ENCODE measurements around the gene AP1AR. TPM values are rescaled to one million over a fixed set of nuclear protein-coding genes. Genes with fewer than 3 reads are reported as not detected.

Gene AP1AR
- total RNA-seq, 1 experiment from 2014 or later, result 22.4 TPM

DNA sequence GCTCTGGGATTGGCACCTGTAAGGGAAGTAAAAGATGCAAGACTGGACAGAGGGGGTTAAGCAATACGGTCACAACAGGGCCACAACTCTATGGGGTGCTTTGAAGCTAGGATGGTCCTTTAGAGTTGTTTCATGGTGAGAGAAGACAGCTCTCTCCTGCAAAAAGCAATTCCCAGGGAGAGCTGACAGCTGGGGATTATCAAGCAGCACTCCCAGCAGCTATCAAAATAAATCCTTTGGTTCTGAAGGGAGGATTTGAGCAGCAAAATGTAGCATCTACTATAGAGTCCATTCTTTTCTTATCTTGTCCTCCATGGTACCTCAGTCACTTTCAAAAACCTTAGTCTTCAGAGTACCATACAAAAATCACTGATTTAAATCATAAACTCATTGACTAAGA, 35.1 kb upstream of the AP1AR start:
- no peak overlapping the region for H3K4me3 Mint-ChIP-seq
- H3K27me3 Mint-ChIP-seq (ENCODE audit: low read depth), result no peaks in the 10 kb centered on the region
- no peaks in the 10 kb centered on the region for H3K36me3 Mint-ChIP-seq
- ATAC-seq (no peak), DNase-seq (ENCODE audit: low spot score) (no peak)
- no peaks in the 10 kb centered on the region for H3K4me1 Mint-ChIP-seq
- H3K9me3 Mint-ChIP-seq, result no peaks in the 10 kb centered on the region
- no peak overlapping the region for H3K27ac Mint-ChIP-seq
- TF ChIP-seq FOXP1 (CRISPR knock-in tag; IDR thresholded peaks at IDR 0.05; ENCODE audit: borderline replicate concordance) (no peak), PRRX2 (CRISPR knock-in tag; IDR thresholded peaks at IDR 0.05) (no peak), SP1 (CRISPR knock-in tag; conservative IDR thresholded peaks at IDR 0.05) (no peak), SMAD3 (CRISPR knock-in tag; IDR thresholded peaks at IDR 0.05; ENCODE audit: borderline replicate concordance) (no peak), SOX15 (CRISPR knock-in tag; IDR thresholded peaks at IDR 0.05) (no peak), CBFB (CRISPR knock-in tag; IDR thresholded peaks at IDR 0.05; ENCODE audit: low read depth) (no peak), RORB (CRISPR knock-in tag; IDR thresholded peaks at IDR 0.05) (no peak)
- TF ChIP-seq, protein P1, sequence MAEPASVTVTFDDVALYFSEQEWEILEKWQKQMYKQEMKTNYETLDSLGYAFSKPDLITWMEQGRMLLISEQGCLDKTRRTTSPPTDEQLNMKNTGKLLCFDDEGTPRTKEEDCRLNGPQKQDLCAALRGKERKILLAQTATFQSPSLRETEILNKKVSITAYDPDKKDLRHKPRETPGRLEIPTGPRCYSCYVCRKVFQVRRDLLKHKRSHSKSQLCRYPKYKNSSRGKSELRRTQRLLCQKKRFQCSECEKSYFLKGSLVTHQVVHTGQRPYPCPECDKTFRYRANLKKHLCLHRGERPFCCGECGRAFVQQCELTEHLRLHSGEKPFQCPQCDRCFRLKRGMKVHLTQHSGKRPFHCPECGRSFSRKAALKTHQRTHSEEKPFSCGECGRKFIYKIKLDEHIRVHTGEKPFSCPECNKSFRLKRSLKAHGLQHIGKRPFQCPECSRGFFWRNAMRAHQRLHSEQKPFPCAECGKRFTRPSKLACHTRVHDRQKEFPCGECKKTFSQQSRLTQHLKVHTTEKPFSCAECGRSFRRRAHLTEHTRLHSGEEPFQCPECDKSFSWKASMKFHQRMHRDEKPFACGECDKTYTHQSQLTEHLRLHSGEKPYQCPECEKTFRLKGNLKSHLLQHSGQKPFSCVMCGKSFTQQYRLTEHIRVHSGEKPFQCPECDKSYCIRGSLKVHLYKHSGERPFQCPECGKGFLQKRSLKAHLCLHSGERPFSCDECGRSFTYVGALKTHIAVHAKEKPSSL (CRISPR knock-in tag; conservative IDR thresholded peaks at IDR 0.05), result no peak
- POLR2A ChIA-PET, result no interaction called here
- CTCF ChIA-PET, result interaction anchor here (0.7 kb wide), 1 partner anchor 2000 kb away, joined by 3 read pairs; no protein-coding TSS in a partner anchor

DNA sequence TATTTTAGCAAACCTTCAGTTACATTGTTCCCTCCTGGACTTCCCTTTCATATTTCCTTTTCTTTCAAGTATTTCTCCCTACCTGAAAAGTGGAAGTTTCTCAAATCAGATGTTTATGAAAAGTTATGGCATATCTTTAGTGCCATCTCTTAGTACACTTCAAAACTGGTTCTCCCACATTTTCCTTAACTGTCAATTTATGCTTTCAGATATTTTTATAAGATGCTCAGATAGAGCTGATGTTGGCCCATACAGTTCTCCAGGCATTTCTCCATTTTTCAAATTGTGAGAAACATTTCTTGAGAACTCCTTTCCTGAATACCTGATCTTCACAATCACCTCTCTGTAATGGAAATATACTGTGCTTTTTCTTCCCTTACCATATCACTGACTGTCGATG, 32.5 kb upstream of the AP1AR start:
- no peak for DNase-seq (ENCODE audit: low spot score)
- no peak for TF ChIP-seq FOXJ3 (CRISPR knock-in tag; IDR thresholded peaks at IDR 0.05; ENCODE audit: borderline replicate concordance)
- TF ChIP-seq, protein P2, sequence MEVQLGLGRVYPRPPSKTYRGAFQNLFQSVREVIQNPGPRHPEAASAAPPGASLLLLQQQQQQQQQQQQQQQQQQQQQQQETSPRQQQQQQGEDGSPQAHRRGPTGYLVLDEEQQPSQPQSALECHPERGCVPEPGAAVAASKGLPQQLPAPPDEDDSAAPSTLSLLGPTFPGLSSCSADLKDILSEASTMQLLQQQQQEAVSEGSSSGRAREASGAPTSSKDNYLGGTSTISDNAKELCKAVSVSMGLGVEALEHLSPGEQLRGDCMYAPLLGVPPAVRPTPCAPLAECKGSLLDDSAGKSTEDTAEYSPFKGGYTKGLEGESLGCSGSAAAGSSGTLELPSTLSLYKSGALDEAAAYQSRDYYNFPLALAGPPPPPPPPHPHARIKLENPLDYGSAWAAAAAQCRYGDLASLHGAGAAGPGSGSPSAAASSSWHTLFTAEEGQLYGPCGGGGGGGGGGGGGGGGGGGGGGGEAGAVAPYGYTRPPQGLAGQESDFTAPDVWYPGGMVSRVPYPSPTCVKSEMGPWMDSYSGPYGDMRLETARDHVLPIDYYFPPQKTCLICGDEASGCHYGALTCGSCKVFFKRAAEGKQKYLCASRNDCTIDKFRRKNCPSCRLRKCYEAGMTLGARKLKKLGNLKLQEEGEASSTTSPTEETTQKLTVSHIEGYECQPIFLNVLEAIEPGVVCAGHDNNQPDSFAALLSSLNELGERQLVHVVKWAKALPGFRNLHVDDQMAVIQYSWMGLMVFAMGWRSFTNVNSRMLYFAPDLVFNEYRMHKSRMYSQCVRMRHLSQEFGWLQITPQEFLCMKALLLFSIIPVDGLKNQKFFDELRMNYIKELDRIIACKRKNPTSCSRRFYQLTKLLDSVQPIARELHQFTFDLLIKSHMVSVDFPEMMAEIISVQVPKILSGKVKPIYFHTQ (CRISPR knock-in tag; IDR thresholded peaks at IDR 0.05), result no peak
- TF ChIP-seq ZNF232 (CRISPR knock-in tag; IDR thresholded peaks at IDR 0.05), result no peak
- TF ChIP-seq, protein P3, sequence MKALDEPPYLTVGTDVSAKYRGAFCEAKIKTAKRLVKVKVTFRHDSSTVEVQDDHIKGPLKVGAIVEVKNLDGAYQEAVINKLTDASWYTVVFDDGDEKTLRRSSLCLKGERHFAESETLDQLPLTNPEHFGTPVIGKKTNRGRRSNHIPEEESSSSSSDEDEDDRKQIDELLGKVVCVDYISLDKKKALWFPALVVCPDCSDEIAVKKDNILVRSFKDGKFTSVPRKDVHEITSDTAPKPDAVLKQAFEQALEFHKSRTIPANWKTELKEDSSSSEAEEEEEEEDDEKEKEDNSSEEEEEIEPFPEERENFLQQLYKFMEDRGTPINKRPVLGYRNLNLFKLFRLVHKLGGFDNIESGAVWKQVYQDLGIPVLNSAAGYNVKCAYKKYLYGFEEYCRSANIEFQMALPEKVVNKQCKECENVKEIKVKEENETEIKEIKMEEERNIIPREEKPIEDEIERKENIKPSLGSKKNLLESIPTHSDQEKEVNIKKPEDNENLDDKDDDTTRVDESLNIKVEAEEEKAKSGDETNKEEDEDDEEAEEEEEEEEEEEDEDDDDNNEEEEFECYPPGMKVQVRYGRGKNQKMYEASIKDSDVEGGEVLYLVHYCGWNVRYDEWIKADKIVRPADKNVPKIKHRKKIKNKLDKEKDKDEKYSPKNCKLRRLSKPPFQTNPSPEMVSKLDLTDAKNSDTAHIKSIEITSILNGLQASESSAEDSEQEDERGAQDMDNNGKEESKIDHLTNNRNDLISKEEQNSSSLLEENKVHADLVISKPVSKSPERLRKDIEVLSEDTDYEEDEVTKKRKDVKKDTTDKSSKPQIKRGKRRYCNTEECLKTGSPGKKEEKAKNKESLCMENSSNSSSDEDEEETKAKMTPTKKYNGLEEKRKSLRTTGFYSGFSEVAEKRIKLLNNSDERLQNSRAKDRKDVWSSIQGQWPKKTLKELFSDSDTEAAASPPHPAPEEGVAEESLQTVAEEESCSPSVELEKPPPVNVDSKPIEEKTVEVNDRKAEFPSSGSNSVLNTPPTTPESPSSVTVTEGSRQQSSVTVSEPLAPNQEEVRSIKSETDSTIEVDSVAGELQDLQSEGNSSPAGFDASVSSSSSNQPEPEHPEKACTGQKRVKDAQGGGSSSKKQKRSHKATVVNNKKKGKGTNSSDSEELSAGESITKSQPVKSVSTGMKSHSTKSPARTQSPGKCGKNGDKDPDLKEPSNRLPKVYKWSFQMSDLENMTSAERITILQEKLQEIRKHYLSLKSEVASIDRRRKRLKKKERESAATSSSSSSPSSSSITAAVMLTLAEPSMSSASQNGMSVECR (CRISPR knock-in tag; IDR thresholded peaks at IDR 0.05; ENCODE audit: borderline replicate concordance), result no peak
- no peak for TF ChIP-seq ZBTB21 (CRISPR knock-in tag; IDR thresholded peaks at IDR 0.05; ENCODE audit: borderline replicate concordance)
- no peak for TF ChIP-seq FOXK1 (CRISPR knock-in tag; IDR thresholded peaks at IDR 0.05)
- TF ChIP-seq, protein P4, sequence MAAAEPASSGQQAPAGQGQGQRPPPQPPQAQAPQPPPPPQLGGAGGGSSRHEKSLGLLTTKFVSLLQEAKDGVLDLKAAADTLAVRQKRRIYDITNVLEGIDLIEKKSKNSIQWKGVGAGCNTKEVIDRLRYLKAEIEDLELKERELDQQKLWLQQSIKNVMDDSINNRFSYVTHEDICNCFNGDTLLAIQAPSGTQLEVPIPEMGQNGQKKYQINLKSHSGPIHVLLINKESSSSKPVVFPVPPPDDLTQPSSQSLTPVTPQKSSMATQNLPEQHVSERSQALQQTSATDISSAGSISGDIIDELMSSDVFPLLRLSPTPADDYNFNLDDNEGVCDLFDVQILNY (CRISPR knock-in tag; IDR thresholded peaks at IDR 0.05), result no peak
- no peak for TF ChIP-seq GRHL2 (CRISPR knock-in tag; IDR thresholded peaks at IDR 0.05; ENCODE audit: insufficient replicate concordance, severe bottlenecking)
- TF ChIP-seq GABPB1 (CRISPR knock-in tag; IDR thresholded peaks at IDR 0.05), result no peak
- H3K27me3 Mint-ChIP-seq (ENCODE audit: low read depth), result no peaks in the 10 kb centered on the region
- H3K4me1 Mint-ChIP-seq, result peaks cover 9% of the 10 kb centered on the region
- no peaks in the 10 kb centered on the region for H3K36me3 Mint-ChIP-seq
- ChIA-PET CTCF (no interaction called here), POLR2A (no interaction called here)
- H3K9me3 Mint-ChIP-seq, result no peaks in the 10 kb centered on the region
- no peak overlapping the region for H3K27ac Mint-ChIP-seq
- no peak for ATAC-seq
- H3K4me3 Mint-ChIP-seq, result no peak overlapping the region

Data from WTC11 (cell line).